Ishikawa (cell line): Measurements from ENCODE around the gene FABP6.

Experiments used
- CEBPB ChIP-seq: IDR thresholded peaks from 2 replicates; pipeline ENCODE4 v1.6.1; 2012
- CREB1 ChIP-seq: IDR thresholded peaks from 2 replicates; pipeline ENCODE4 v1.6.1; 2012; ENCODE audit warnings: low read depth
- EGR1 ChIP-seq: IDR thresholded peaks from 2 replicates; pipeline ENCODE4 v1.6.1; 2012
- EP300 ChIP-seq: IDR thresholded peaks from 2 replicates; pipeline ENCODE4 v1.6.1; 2012; ENCODE audit warnings: borderline replicate concordance
- FOXM1 ChIP-seq: IDR thresholded peaks from 2 replicates; pipeline ENCODE4 v1.6.1; 2012; ENCODE audit warnings: low read depth, borderline replicate concordance
- NFIC ChIP-seq: IDR thresholded peaks from 2 replicates; pipeline ENCODE4 v1.6.1; 2012
- RAD21 ChIP-seq: IDR thresholded peaks from 2 replicates; pipeline ENCODE4 v1.6.1; 2012; ENCODE audit warnings: low read depth
- TAF1 ChIP-seq: IDR thresholded peaks from 2 replicates; pipeline ENCODE4 v1.6.1; 2012; ENCODE audit warnings: low read depth, mild to moderate bottlenecking
- TCF12 ChIP-seq: IDR thresholded peaks from 2 replicates; pipeline ENCODE4 v1.6.1; 2012; ENCODE audit warnings: low read depth
- TEAD4 ChIP-seq: IDR thresholded peaks from 2 replicates; pipeline ENCODE4 v1.6.1; 2012
- YY1 ChIP-seq: IDR thresholded peaks from 2 replicates; pipeline ENCODE4 v1.6.1; 2012; ENCODE audit warnings: low read depth
- ZBTB7A ChIP-seq: IDR thresholded peaks from 2 replicates; pipeline ENCODE4 v1.6.1; 2012; ENCODE audit warnings: low read depth
- TF ChIP-seq, protein P1 (sequence below): IDR thresholded peaks from 2 replicates; pipeline ENCODE4 v1.6.1; 2012
- TF ChIP-seq, protein P2 (sequence below): IDR thresholded peaks from 2 replicates; pipeline ENCODE4 v1.6.1; 2012; ENCODE audit warnings: low read depth, mild to moderate bottlenecking
- TF ChIP-seq, protein P3 (sequence below): IDR thresholded peaks from 2 replicates; pipeline ENCODE4 v1.6.1; 2012

The FABP6 gene

DNA sequence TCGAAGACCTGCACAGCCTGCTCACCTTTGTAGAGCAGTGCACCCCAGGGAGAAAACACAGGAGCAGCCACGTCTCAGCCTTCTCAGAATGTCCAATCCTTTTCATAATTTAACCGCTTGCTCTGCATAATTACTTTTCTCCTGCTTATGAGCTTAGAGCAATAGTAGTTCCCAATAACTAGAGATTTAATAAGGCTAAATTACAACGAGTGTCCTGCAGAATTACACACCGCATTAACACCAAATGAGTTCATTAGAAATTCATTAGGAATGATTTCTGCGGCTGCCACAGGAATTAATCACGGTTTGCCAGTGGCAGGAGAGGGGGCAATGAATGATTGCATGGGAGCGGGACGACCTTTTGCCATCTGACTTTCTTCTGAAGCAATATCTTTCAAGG is 18.7 kb upstream of the FABP6 start:
- TF ChIP-seq EP300 (no peak), FOXM1 (no peak), TAF1 (no peak), TEAD4 (no peak), ZBTB7A (no peak), EGR1 (no peak), RAD21 (no peak)
- TF ChIP-seq, protein P1, sequence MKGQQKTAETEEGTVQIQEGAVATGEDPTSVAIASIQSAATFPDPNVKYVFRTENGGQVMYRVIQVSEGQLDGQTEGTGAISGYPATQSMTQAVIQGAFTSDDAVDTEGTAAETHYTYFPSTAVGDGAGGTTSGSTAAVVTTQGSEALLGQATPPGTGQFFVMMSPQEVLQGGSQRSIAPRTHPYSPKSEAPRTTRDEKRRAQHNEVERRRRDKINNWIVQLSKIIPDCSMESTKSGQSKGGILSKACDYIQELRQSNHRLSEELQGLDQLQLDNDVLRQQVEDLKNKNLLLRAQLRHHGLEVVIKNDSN = no peak
- TF ChIP-seq, protein P2, sequence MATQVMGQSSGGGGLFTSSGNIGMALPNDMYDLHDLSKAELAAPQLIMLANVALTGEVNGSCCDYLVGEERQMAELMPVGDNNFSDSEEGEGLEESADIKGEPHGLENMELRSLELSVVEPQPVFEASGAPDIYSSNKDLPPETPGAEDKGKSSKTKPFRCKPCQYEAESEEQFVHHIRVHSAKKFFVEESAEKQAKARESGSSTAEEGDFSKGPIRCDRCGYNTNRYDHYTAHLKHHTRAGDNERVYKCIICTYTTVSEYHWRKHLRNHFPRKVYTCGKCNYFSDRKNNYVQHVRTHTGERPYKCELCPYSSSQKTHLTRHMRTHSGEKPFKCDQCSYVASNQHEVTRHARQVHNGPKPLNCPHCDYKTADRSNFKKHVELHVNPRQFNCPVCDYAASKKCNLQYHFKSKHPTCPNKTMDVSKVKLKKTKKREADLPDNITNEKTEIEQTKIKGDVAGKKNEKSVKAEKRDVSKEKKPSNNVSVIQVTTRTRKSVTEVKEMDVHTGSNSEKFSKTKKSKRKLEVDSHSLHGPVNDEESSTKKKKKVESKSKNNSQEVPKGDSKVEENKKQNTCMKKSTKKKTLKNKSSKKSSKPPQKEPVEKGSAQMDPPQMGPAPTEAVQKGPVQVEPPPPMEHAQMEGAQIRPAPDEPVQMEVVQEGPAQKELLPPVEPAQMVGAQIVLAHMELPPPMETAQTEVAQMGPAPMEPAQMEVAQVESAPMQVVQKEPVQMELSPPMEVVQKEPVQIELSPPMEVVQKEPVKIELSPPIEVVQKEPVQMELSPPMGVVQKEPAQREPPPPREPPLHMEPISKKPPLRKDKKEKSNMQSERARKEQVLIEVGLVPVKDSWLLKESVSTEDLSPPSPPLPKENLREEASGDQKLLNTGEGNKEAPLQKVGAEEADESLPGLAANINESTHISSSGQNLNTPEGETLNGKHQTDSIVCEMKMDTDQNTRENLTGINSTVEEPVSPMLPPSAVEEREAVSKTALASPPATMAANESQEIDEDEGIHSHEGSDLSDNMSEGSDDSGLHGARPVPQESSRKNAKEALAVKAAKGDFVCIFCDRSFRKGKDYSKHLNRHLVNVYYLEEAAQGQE = no peak

DNA sequence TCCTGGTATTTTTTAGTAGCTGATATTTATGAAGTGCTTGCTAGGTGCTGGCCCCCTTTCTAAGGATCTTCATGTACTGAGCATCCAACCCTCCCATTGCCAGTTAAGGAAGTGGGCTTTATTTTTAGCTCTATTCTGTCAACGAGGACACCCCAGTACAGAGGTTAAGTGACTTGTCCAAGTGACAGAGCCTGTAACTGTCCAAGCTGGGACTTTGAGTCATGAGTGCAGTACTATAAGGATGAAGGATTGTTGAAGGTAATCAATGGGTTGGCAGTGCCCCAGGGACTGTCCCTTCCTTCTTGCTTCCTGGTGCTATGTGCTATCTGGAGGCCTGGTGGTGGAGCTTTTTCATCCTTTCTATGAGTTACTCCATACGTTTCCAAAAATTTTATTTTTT is 18.0 kb upstream of the FABP6 start:
- no peak for TF ChIP-seq FOXM1
- no peak for TF ChIP-seq TAF1
- TF ChIP-seq ZBTB7A = no peak

DNA sequence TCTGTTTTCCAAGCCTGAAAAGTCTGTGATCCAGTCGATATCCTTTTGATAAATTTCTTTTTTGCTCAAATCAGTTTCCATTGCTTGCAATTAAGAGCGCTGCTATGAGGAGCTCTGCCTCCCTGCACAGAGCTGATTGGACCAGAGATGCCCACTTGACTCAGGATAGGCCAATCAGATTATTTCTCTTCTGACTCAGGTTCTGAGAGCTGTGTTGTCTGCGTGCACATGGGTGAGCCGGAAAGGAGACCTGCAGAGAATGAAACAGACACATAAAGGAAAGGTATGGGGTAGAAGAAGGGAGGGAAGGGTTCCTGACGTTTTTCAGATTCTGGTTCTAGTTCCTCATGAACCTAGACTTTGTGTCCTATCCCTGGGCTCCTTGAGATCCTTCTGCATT is 15.8 kb upstream of the FABP6 start:
- TF ChIP-seq, protein P1 = peak; percentile 75
- TF ChIP-seq CEBPB = no peak
- TF ChIP-seq, protein P2 = no peak
- TF ChIP-seq, protein P3, sequence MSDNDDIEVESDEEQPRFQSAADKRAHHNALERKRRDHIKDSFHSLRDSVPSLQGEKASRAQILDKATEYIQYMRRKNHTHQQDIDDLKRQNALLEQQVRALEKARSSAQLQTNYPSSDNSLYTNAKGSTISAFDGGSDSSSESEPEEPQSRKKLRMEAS = peak; percentile 64; the same call in 1 of the 2 replicates

DNA sequence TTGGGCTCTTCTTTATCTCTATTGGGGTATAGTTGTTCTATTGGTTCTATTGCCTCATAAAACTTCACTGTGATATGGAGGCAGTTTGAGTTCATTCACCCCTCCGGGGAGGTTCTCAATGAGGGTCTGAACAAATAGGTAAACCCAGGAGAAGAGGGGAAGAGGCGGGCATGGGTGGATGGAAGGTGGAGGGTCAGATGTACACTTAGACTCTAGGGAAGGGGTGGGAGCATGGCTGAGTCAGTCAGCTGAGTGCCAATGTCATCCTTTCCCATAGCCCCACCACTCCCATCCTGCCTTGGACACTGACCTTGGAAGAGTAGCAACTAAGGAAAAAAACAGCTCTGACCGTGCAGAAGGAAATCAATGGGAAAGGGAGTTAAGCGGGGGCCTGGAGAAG is 9.9 kb upstream of the FABP6 start:
- TF ChIP-seq EP300 (no peak), CEBPB (no peak), TAF1 (no peak), TEAD4 (no peak), RAD21 (no peak), YY1 (no peak), NFIC (no peak), EGR1 (no peak), ZBTB7A (no peak), FOXM1 (no peak), TCF12 (no peak), CREB1 (no peak)
- TF ChIP-seq, protein P2 = no peak
- TF ChIP-seq, protein P1 = no peak
- TF ChIP-seq, protein P3 = no peak

DNA sequence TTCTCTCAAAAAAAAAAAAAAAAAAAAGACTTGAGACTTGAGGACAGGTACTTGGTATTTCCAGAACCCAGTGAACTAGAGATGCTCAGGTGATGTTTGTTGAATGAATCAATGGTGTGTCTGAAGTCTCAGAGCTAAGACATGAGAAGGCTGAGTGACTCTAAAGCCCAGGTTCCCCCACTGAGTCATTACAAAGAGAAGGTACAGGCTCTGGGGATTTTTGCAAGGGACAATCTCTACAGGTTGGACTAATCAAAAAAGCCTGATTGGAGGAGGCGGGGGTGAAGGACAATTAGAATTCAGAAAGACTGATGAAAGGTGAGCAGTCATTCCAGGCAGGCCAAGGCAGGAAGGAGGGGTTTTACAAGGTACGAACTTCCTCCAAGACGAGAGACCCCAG is 8.2 kb upstream of the FABP6 start:
- no peak for TF ChIP-seq TCF12
- TF ChIP-seq TEAD4 = no peak
- no peak for TF ChIP-seq ZBTB7A
- TF ChIP-seq, protein P3 = no peak
- TF ChIP-seq, protein P2 = no peak
- TF ChIP-seq, protein P1 = no peak
- TF ChIP-seq TAF1 = no peak
- no peak for TF ChIP-seq YY1
- no peak for TF ChIP-seq EGR1
- no peak for TF ChIP-seq CREB1
- no peak for TF ChIP-seq NFIC
- no peak for TF ChIP-seq EP300
- TF ChIP-seq FOXM1 = no peak
- TF ChIP-seq RAD21 = no peak
- no peak for TF ChIP-seq CEBPB
